Measurements from ENCODE around the gene ZNF511.

DNA sequence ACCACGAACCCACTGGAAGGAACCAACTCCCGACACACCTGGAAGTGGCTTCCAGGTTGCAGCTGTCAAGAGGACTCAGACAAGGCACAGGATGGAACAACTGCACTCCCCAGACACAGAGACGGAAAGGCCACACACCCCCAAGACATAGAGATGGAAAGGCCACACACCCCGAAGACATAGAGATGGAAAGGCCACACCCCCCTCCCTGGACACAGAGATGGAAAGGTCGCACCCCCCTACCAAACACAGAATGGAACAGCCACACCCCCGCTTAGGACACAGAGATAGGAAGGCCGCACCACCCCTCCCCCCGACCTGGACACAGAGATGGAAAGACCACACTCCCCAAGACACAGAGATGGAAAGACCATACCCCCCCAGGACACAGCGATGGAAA is 7.6 kb downstream of the ZNF511 start:
- TF ChIP-seq, protein P1, sequence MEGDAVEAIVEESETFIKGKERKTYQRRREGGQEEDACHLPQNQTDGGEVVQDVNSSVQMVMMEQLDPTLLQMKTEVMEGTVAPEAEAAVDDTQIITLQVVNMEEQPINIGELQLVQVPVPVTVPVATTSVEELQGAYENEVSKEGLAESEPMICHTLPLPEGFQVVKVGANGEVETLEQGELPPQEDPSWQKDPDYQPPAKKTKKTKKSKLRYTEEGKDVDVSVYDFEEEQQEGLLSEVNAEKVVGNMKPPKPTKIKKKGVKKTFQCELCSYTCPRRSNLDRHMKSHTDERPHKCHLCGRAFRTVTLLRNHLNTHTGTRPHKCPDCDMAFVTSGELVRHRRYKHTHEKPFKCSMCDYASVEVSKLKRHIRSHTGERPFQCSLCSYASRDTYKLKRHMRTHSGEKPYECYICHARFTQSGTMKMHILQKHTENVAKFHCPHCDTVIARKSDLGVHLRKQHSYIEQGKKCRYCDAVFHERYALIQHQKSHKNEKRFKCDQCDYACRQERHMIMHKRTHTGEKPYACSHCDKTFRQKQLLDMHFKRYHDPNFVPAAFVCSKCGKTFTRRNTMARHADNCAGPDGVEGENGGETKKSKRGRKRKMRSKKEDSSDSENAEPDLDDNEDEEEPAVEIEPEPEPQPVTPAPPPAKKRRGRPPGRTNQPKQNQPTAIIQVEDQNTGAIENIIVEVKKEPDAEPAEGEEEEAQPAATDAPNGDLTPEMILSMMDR (conservative IDR thresholded peaks at IDR 0.05), result no peak
- TF ChIP-seq ZFX (IDR thresholded peaks at IDR 0.05), result no peak
